ENCODE data around the gene PRUNE2. TPM values are rescaled to one million over a fixed set of nuclear protein-coding genes. Genes with fewer than 3 reads are reported as not detected.

Gene PRUNE2
- total and polyA plus RNA-seq, 11 donors = 0.51 to 7.7 (median 1.4) TPM

DNA sequence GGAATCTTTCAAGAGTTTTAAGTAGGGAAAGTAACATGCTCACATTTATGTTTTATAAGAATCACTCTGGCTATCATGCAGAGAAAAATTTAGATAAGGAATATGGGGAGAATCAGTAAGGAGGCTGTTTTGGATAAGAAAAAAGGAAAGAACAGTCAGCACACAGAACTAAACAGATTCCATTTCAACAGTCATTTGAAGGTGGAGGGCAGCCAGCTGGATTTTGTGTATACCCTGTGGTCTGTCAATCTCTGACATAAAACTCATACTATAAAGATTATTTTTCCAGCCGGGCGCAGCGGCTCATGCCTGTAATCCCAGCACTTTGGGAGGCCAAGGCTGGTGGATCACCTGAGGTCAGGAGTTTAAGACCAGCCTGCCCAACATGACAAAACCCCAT lies 77.5 kb downstream of the PRUNE2 start:
- Histone ChIP-seq H3K36me3 (no peaks in the 10 kb centered on the region), H3K9me3 (peaks cover 0 to 7% (median 0%) of the 10 kb centered on the region in 12 donors), H3K4me1 (no peaks in the 10 kb centered on the region), H3K27me3 (peaks cover 0 to 3% (median 0%) of the 10 kb centered on the region in 9 donors), H3K4me3 (no peak overlapping the region), H3K27ac (peak overlapping the region in 1 of 12 donors; percentile 82)
- ATAC-seq (no peak), DNase-seq (no peak)
- intact Hi-C loops (cut with DNase I) = no loop called here
- TF ChIP-seq CTCF (IDR thresholded peaks at IDR 0.05) (no peak), POLR2A (IDR thresholded peaks at IDR 0.05) (no peak)
- 61 to 73% (median 67%) methylated on average over 3 of the region's 3 CpGs for WGBS, 4 donors

DNA sequence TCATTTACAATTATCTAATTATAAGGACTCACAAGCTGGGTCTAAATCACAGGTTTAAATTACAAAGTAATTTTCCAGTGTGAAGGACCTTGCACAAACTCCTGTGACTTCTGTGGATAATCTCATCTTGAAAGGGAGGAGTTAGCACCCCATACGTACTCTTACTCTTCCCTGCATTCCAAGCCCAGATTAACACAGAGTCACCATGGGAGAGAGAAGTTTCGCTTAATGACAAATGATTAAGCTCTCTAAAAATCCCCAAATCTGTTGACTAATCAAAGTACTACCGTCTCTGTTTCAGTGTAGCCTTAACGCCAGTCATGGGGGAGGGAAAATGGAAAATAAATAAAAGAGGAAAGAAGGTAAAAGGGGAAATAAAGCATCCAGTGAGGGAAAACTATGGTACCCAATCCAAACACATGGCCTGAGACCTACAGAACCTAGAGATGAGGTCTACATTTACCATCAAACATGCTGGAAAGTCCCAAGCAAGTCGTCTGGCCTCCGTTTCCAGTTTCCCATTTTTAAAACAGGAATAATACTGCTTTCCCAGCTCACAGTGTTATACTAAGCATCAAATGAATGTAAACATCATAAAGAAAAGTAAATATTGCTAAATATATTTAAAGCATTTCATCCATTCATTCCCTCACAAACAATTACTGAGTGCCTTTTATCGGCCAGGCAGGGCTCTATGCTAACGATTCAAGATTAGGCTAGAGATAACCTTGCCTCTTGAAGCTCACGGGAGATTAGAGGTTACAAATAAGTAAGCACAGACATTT lies 78.4 kb downstream of the PRUNE2 start:
- intact Hi-C loops (cut with DNase I) = no loop called here
- TF ChIP-seq CTCF (IDR thresholded peaks at IDR 0.05) (no peak), POLR2A (IDR thresholded peaks at IDR 0.05) (no peak)
- no peaks in the 10 kb centered on the region for H3K4me1 ChIP-seq
- H3K4me3 ChIP-seq = no peak overlapping the region
- DNase-seq (no peak), ATAC-seq (no peak)
- peaks cover 0 to 3% (median 0%) of the 10 kb centered on the region in 9 donors for H3K27me3 ChIP-seq
- H3K36me3 ChIP-seq = no peaks in the 10 kb centered on the region
- 50 to 56% (median 55%) methylated on average over 9 of the region's 9 CpGs for WGBS, 4 donors
- peak overlapping the region in 1 of 12 donors; percentile 82 for H3K27ac ChIP-seq
- H3K9me3 ChIP-seq = peaks cover 0 to 7% (median 0%) of the 10 kb centered on the region in 12 donors

GRCh38 chr9:76820431-76820830 lies 85.5 kb downstream of the PRUNE2 start:
- ATAC-seq (no peak), DNase-seq (no peak)
- intact Hi-C loops (cut with DNase I) = no loop called here
- Histone ChIP-seq H3K4me1 (peaks cover 0 to 9% (median 0%) of the 10 kb centered on the region in 12 donors), H3K27ac (peak overlapping the region in 1 of 12 donors; percentile 79), H3K9me3 (no peaks in the 10 kb centered on the region), H3K36me3 (no peaks in the 10 kb centered on the region), H3K4me3 (no peak overlapping the region), H3K27me3 (no peaks in the 10 kb centered on the region)
- 71 to 80% (median 75%) methylated on average over 6 of the region's 6 CpGs for WGBS, 4 donors
- no peak for TF ChIP-seq POLR2A (IDR thresholded peaks at IDR 0.05)
- no peak for TF ChIP-seq CTCF (IDR thresholded peaks at IDR 0.05)

GRCh38 chr9:76818271-76818670 lies 87.6 kb downstream of the PRUNE2 start:
- TF ChIP-seq CTCF (IDR thresholded peaks at IDR 0.05) (no peak), POLR2A (IDR thresholded peaks at IDR 0.05) (no peak)
- H3K9me3 ChIP-seq = no peaks in the 10 kb centered on the region
- H3K27ac ChIP-seq = peak overlapping the region in 6 of 12 donors; percentile 30 to 79 (median 50)
- H3K36me3 ChIP-seq = no peaks in the 10 kb centered on the region
- ATAC-seq (peak; percentile 88 to 100 (median 96)), DNase-seq (peak in 4 of 5 donors; percentile 31 to 82 (median 63))
- WGBS, 4 donors = 46 to 53% (median 50%) methylated on average over 4 of the region's 4 CpGs
- H3K4me1 ChIP-seq = peaks cover 0 to 9% (median 0%) of the 10 kb centered on the region in 12 donors
- H3K4me3 ChIP-seq = no peak overlapping the region
- intact Hi-C loops (cut with DNase I) = loop anchor here in 2 of 10 donors (5.0 to 10.0 kb wide), 2 partner anchors 177 to 329 kb away; no protein-coding TSS in a partner anchor
- H3K27me3 ChIP-seq = peaks cover 0 to 9% (median 0%) of the 10 kb centered on the region in 9 donors

Measured in heart left ventricle (tissue), 16 donors.